Liver (tissue), 9 donors: ENCODE data around the gene GTPBP6. TPM values are rescaled to one million over a fixed set of nuclear protein-coding genes. Genes with fewer than 3 reads are reported as not detected.

Experiments used
- DNase-seq: peaks from one replicate; pipeline ENCODE4 v3.0.0-alpha.2; 2017; ENCODE audit warnings: low spot score
- H3K27ac ChIP-seq, 2 donors: one replicate each; pipeline ENCODE4 v1.7.0; 2013; ENCODE audit warnings: inconsistent platforms in 2 of 2, low read length in 2 of 2, control low read depth in 1 of 2, low read depth in 1 of 2, mild to moderate bottlenecking in 1 of 2
- H3K27me3 ChIP-seq, 4 donors: one replicate each; pipeline versions ENCODE4 v1.6.1 to v1.7.0; 2013; ENCODE audit warnings: low read length in 3 of 4, inconsistent platforms in 1 of 4, mild to moderate bottlenecking in 1 of 4, moderate library complexity in 1 of 4; ENCODE audit not compliant: control insufficient read depth in 4 of 4, insufficient read depth in 4 of 4
- H3K36me3 ChIP-seq, 4 donors: one replicate each; pipeline versions ENCODE4 v1.6.1 to v1.7.0; 2013; ENCODE audit warnings: low read length in 3 of 4, mild to moderate bottlenecking in 3 of 4, low read depth in 1 of 4, moderate library complexity in 1 of 4; ENCODE audit not compliant: control insufficient read depth in 4 of 4, insufficient read depth in 3 of 4
- H3K4me1 ChIP-seq, 4 donors: one replicate each; pipeline versions ENCODE4 v1.6.1 to v1.7.0; 2013; ENCODE audit warnings: low read length in 3 of 4, mild to moderate bottlenecking in 3 of 4, moderate library complexity in 1 of 4; ENCODE audit not compliant: control insufficient read depth in 4 of 4, insufficient read depth in 4 of 4
- H3K4me3 ChIP-seq, 3 donors: one replicate each; pipeline versions ENCODE4 v1.6.1 to v1.7.0; 2013; ENCODE audit warnings: low read length in 3 of 3, control low read depth in 1 of 3, low read depth in 1 of 3, mild to moderate bottlenecking in 1 of 3
- H3K9ac ChIP-seq, 2 donors: one replicate each; pipeline ENCODE4 v1.7.0; 2013; ENCODE audit warnings: low read length in 2 of 2, mild to moderate bottlenecking in 2 of 2, moderate library complexity in 2 of 2, control low read depth in 1 of 2, low read depth in 1 of 2
- H3K9me3 ChIP-seq, 4 donors: one replicate each; pipeline versions ENCODE4 v1.6.1 to v1.7.0; 2013; ENCODE audit warnings: low read length in 3 of 4; ENCODE audit not compliant: control insufficient read depth in 4 of 4
- ATF3 ChIP-seq: IDR thresholded peaks from 2 replicates; pipeline ENCODE4 v1.6.1; 2016; ENCODE audit warnings: antibody characterized with exemption
- CTCF ChIP-seq: fragments of 150-350 bp; IDR thresholded peaks from 2 replicates; pipeline ENCODE4 v1.5.1; 2017; ENCODE audit warnings: improper control_type of control experiment, low read depth, low read length; ENCODE audit not compliant: missing input control
- EGR1 ChIP-seq, 2 donors: IDR thresholded peaks; 2 replicates each; pipeline ENCODE4 v1.6.1; 2016 to 2018; ENCODE audit warnings: antibody characterized with exemption in 2 of 2, low read depth in 2 of 2
- FOXA1 ChIP-seq: IDR thresholded peaks from 2 replicates; pipeline ENCODE4 v1.6.1; 2016; ENCODE audit warnings: antibody characterized with exemption
- FOXA2 ChIP-seq: IDR thresholded peaks from 2 replicates; pipeline ENCODE4 v1.6.1; 2016; ENCODE audit warnings: antibody characterized with exemption
- GABPA ChIP-seq, 2 donors: IDR thresholded peaks in 1 of 2; conservative IDR thresholded peaks in 1 of 2; 2 replicates each; pipeline ENCODE4 v1.6.1; 2016; ENCODE audit warnings: antibody characterized with exemption in 2 of 2, mild to moderate bottlenecking in 1 of 2, moderate library complexity in 1 of 2
- HNF4A ChIP-seq, 2 donors: conservative IDR thresholded peaks; 2 replicates each; pipeline ENCODE4 v1.6.1; 2016; ENCODE audit warnings: antibody characterized with exemption in 2 of 2, mild to moderate bottlenecking in 2 of 2
- HNF4G ChIP-seq: IDR thresholded peaks from 2 replicates; pipeline ENCODE4 v1.6.1; 2016; ENCODE audit warnings: antibody characterized with exemption
- JUND ChIP-seq, 2 donors: IDR thresholded peaks; 2 replicates each; pipeline ENCODE4 v1.6.1; 2016; ENCODE audit warnings: antibody characterized with exemption in 2 of 2
- MAX ChIP-seq: IDR thresholded peaks from 2 replicates; pipeline ENCODE4 v1.6.1; 2016; ENCODE audit warnings: antibody characterized with exemption
- NR2F2 ChIP-seq: IDR thresholded peaks from 2 replicates; pipeline ENCODE4 v1.6.1; 2016; ENCODE audit warnings: antibody characterized with exemption
- RAD21 ChIP-seq, 2 donors: IDR thresholded peaks; 2 replicates each; pipeline ENCODE4 v1.6.1; 2016; ENCODE audit warnings: antibody characterized with exemption in 2 of 2, mild to moderate bottlenecking in 2 of 2
- REST ChIP-seq: IDR thresholded peaks from 2 replicates; pipeline ENCODE4 v1.6.1; 2016; ENCODE audit warnings: antibody characterized with exemption, mild to moderate bottlenecking
- RXRA ChIP-seq, 2 donors: IDR thresholded peaks; 2 replicates each; pipeline ENCODE4 v1.6.1; 2017 to 2018; ENCODE audit warnings: antibody characterized with exemption in 2 of 2, mild to moderate bottlenecking in 1 of 2
- SP1 ChIP-seq: IDR thresholded peaks from 2 replicates; pipeline ENCODE4 v1.6.1; 2018; ENCODE audit warnings: antibody characterized with exemption, mild to moderate bottlenecking
- TAF1 ChIP-seq: conservative IDR thresholded peaks from 2 replicates; pipeline ENCODE4 v1.6.1; 2016; ENCODE audit warnings: antibody characterized with exemption, mild to moderate bottlenecking
- YY1 ChIP-seq: IDR thresholded peaks from 2 replicates; pipeline ENCODE4 v1.6.1; 2016; ENCODE audit warnings: antibody characterized with exemption, mild to moderate bottlenecking
- ZBTB33 ChIP-seq: IDR thresholded peaks from 2 replicates; pipeline ENCODE4 v1.6.1; 2016; ENCODE audit warnings: antibody characterized with exemption
- WGBS: extraction: QIAGEN DNeasy Blood & Tissue Kit; methylation state at CpG from one replicate; pipeline ENCODE4 v1.1.7; 2013; 5-methylcytosine and 5-hydroxymethylcytosine counted together
- polyA plus RNA-seq, 2 donors: library from polyadenylated mRNA; stranded (reverse) in 1 of 2; unstranded in 1 of 2; fragments of 200-250 nt in 1 of 2; fragments of >200 nt in 1 of 2; fragmentation: Nextera tagmentation in 1 of 2; extraction: Ambion mirVana in 1 of 2; gene quantifications; one replicate each; pipeline versions ENCODE4 v1.2.1 to v1.2.3, GENCODE V29; 2013 to 2015
- total RNA-seq, 2 donors: library from RNA; depleted of rRNA; stranded (reverse); fragments of >200 nt; gene quantifications; one replicate each; pipeline ENCODE4 v1.2.3, GENCODE V29; 2014
- donor health status: healthy.
- donor health status: healthy.
- donor health status: healthy.
- donor health status: healthy.
- donor health status: healthy.

GTPBP6 gene
- total and polyA plus RNA-seq, 4 donors: 11.3 to 29.2 (median 16.6) TPM

GRCh38 chrX:363621-364375 is 45.2 kb upstream of the GTPBP6 start:
- H3K27me3 ChIP-seq: no peaks in the 10 kb centered on the region
- H3K36me3 ChIP-seq: peaks cover 0 to 14% (median 3%) of the 10 kb centered on the region in 4 donors
- H3K9ac ChIP-seq: no peak overlapping the region
- H3K9me3 ChIP-seq: peaks cover 0 to 6% (median 1%) of the 10 kb centered on the region in 4 donors
- no peaks in the 10 kb centered on the region for H3K4me1 ChIP-seq
- 96% methylated on average over 37 of the region's 37 CpGs for WGBS
- TF ChIP-seq MAX: no peak
- TF ChIP-seq NR2F2: no peak
- no peak for TF ChIP-seq YY1
- no peak overlapping the region for H3K27ac ChIP-seq
- DNase-seq: no peak
- H3K4me3 ChIP-seq: no peak overlapping the region

GRCh38 chrX:362937-363620 is 44.5 kb upstream of the GTPBP6 start:
- DNase-seq: no peak
- H3K4me1 ChIP-seq: no peaks in the 10 kb centered on the region
- H3K27ac ChIP-seq: no peak overlapping the region
- TF ChIP-seq JUND (IDR thresholded peaks at IDR 0.05) (no peak), MAX (no peak), ZBTB33 (no peak), RXRA (IDR thresholded peaks at IDR 0.05) (no peak), EGR1 (IDR thresholded peaks at IDR 0.05; ENCODE audit: low read depth in 2 of 2) (no peak), CTCF (no peak), REST (no peak), GABPA (IDR thresholded peaks at IDR 0.05 in 1 of 2, conservative IDR thresholded peaks at IDR 0.05 in 1 of 2) (no peak), RAD21 (IDR thresholded peaks at IDR 0.05) (no peak), NR2F2 (no peak), FOXA2 (no peak), SP1 (no peak), TAF1 (no peak), YY1 (no peak), HNF4G (no peak), ATF3 (no peak), HNF4A (conservative IDR thresholded peaks at IDR 0.05) (no peak), FOXA1 (no peak)
- H3K36me3 ChIP-seq: peaks cover 0 to 14% (median 3%) of the 10 kb centered on the region in 4 donors
- H3K9ac ChIP-seq: no peak overlapping the region
- no peaks in the 10 kb centered on the region for H3K27me3 ChIP-seq
- no peak overlapping the region for H3K4me3 ChIP-seq
- WGBS: 85% methylated on average over 38 of the region's 38 CpGs
- H3K9me3 ChIP-seq: peaks cover 0 to 6% (median 1%) of the 10 kb centered on the region in 4 donors
